Activated CD4-positive, alpha-beta T cell treated with anti-CD3 and anti-CD28 coated beads, Interleukin-2, Interleukin-4, amounts not matched to agents 100 ng/mL and 50 ng/mL, durations not matched to agents 16 hours and 8 hours (primary cell): ENCODE measurements around the gene RPTOR.

Experiments
- DNase-seq: peaks from one replicate; pipeline ENCODE4 v3.0.0-alpha.2; 2020; ENCODE audit warnings: low spot score

The RPTOR gene

GRCh38 chr17:80850109-80850508 is 305.5 kb downstream of the RPTOR start:
- DNase-seq: no peak

GRCh38 chr17:80850817-80851216 is 306.2 kb downstream of the RPTOR start:
- no peak for DNase-seq

GRCh38 chr17:80851277-80851925 is 306.8 kb downstream of the RPTOR start:
- DNase-seq: no peak

GRCh38 chr17:80852476-80853015 is 307.9 kb downstream of the RPTOR start:
- DNase-seq: no peak

- DNase-seq: no peak
Observed at GRCh38 chr17:80853076-80853475, 308.4 kb downstream of the RPTOR start.

DNA sequence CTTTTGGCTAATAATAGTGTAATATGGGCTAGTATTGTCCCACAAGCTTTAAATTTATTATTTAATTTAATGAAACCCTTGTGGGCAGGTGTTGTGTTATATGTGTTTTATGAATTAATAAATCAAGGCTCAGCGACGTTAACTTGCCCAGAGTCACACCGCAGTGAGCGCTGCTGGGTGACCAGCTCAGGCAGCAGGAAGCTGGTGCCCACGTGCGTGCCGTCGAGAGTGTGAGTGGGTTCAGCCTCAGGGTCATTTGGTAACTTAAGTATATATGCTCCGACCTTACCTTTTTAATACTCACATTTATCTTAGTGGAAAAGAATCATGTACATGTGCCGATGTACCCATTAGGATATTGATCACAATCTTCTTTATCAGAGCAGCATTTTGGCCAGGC is 309.6 kb downstream of the RPTOR start:
- no peak for DNase-seq

GRCh38 chr17:80855196-80855947 is 310.7 kb downstream of the RPTOR start:
- no peak for DNase-seq

GRCh38 chr17:80855948-80856862 is 311.6 kb downstream of the RPTOR start:
- peak; percentile 96 for DNase-seq

GRCh38 chr17:80856863-80857755 is 312.5 kb downstream of the RPTOR start:
- no peak for DNase-seq

- no peak for DNase-seq
Observed at GRCh38 chr17:80857756-80858171, 313.1 kb downstream of the RPTOR start.

DNA sequence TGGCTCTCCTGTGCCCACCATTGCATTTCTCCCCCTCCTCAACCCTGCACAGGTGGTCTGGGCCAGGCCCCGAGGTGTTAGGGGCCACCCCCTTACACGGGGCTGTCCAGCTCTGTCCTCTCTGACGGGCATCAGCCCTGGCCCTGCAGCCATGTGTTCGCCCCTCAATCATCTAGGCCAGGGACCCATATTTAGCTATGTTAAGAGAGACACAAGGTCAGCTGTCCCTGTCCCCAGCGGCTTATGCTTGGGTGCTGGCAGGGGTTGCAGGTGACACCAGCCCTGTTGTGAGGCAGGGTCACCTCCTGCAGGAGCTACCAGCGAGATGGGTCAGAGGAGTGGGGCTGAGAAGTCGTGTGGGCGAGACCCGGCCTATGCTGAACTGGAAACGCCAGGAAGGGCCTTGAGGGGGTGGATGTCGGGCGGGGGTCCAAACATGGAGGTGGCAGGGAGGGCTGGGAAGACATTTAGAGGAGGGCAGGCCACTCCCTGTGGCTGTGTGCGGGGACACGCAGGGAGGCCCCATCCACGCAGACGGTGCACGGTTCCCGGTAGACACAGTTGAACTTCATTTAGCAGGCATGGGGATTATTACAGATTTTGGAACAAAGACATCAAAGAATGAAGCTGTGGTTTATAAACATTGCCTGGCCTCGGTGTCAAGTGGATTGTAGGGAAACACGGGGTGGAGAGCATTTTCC is 313.8 kb downstream of the RPTOR start:
- DNase-seq: no peak

- DNase-seq: no peak
Observed at GRCh38 chr17:80859002-80859941, 314.6 kb downstream of the RPTOR start.

DNA sequence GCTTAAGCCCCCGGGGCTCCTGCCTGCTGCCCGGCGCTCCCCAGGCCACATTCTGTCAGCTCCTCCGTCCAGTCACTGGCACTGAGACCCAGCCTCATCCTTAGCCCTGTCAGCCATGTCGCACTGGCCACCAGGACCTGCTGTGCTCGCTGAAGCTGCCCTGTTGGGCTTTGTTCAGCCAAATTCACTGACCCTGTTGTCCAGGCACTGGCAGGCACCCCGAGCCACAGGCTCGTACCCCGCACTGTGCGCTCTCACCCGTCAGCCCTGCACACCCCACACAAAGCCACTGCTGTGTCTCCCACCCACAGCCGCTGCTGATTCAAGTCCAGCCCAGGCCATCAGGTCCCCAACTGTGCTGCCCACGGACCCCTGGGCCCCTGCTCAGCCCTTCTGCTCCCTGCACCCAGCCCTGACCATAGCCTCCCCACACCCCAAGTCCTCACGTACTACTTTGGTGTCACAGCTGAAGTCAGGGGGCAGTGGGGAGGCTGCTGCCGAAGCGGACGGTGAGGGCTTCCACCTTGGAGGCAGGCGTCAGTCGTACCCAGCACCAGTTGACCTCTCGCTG is 315.5 kb downstream of the RPTOR start:
- no peak for DNase-seq

GRCh38 chr17:80860703-80861417 is 316.2 kb downstream of the RPTOR start:
- DNase-seq: no peak

DNA sequence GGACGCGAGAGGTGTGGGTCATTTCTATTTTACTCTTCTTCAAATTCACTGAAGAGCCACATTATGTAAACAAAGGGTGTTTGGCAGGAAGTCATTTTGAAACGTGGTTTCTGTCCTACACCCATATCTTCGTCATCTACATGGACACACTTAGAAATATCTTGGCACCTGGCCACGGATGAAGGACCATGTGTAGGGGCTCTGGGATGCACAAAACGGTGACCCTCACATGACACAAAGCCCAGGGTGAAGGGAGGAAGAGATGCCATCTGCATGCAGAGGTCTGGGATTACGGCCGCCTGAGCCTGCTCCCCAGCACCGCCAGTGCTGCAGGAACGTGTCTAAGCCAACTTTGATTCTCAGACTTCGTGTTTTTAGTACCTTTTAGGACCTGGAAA is 316.8 kb downstream of the RPTOR start:
- DNase-seq: no peak

GRCh38 chr17:80861892-80862291 is 317.3 kb downstream of the RPTOR start:
- DNase-seq: peak; percentile 64

GRCh38 chr17:80862481-80862961 is 317.9 kb downstream of the RPTOR start:
- no peak for DNase-seq

DNA sequence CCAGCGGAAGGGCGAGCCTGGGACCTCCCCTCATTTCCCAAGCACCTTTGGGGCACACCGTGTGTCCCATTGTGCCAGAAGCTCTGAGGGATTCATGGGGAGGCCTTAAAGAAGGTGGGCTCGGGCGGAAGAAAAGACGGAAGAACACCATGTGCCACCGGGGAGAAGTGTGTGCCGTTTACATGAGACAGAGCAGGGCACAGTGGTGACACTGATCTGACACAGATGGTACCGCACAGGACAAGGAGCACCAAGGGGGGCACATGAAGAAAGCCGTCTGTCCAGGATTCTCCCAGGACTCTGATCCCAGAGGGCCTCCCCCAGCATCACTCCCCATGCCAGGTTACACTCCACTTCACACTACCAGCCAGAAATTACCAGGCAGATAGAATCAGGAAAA is 318.3 kb downstream of the RPTOR start:
- DNase-seq: no peak
